HepG2 (cell line): ENCODE results near the gene SRRT. TPM values are rescaled to one million over a fixed set of nuclear protein-coding genes. Genes with fewer than 3 reads are reported as not detected.

Source experiments
- ATAC-seq: fragments of 200-7000 bp; cut with Tn5 transposase; 3 replicates; pipeline ENCODE4 v1.9.1; 2020; ENCODE audit warnings: mild to moderate bottlenecking, moderate library complexity
- BruUV-seq: library from RNA; stranded (reverse); fragments of 400-500 nt; replicated peaks from 2 replicates; lab custom pipeline; 2021; lab: Mats Ljungman, UMichigan
- CTCF ChIA-PET: fragments of 300-600 bp; formaldehyde crosslinking; extraction: SDS; loops from one replicate; lab custom pipeline; 2021; ENCODE audit warnings: low total read pairs, inconsistent platforms, low intra/inter-chr PET ratio; lab: Yijun Ruan, JAX
- POLR2A ChIA-PET: fragments of 350-600 bp; sonication (Branson Sonifier 250); formaldehyde crosslinking; loops from one replicate; lab custom pipeline; 2020; ENCODE audit warnings: antibody characterized with exemption, inconsistent platforms; lab: Yijun Ruan, JAX
- DNase-seq: peaks from one replicate; pipeline ENCODE4 v3.0.0-alpha.2; 2015; ENCODE audit warnings: low spot score
- FAIRE-seq: peaks from 3 replicates; lab custom pipeline; 2011; peaks lifted over from hg19 to GRCh38; lab: Jason Lieb, UNC
- H2AFZ ChIP-seq: one replicate; pipeline ENCODE4 v1.6.1; 2011; ENCODE audit warnings: low read length, inconsistent platforms
- H3K27ac ChIP-seq: fragments of 300-600 bp; 3 replicates; pipeline ENCODE4 v1.8.0; 2011; ENCODE audit warnings: mixed run types, mild to moderate bottlenecking, mixed read lengths, low read length, inconsistent platforms; ENCODE audit not compliant: insufficient read depth; ENCODE audit errors: extremely low read length
- H3K27me3 ChIP-seq, 2 experiments: fragments of 200-600 bp in 1 of 2; 2 replicates in 1 of 2; 3 replicates in 1 of 2; pipeline versions ENCODE4 v1.6.0 to v1.8.0; 2011; ENCODE audit warnings: low read length in 2 of 2, mild to moderate bottlenecking in 2 of 2, moderate library complexity in 2 of 2, inconsistent platforms in 1 of 2; ENCODE audit not compliant: insufficient read depth in 2 of 2, control insufficient read depth in 1 of 2
- H3K36me3 ChIP-seq, 2 experiments: fragments of 200-600 bp in 1 of 2; replicated peaks in 1 of 2; 2 replicates in 1 of 2; 3 replicates in 1 of 2; pipeline versions ENCODE4 v1.5.1 to v1.8.0; 2011; ENCODE audit warnings: low read length in 2 of 2, inconsistent platforms in 1 of 2; ENCODE audit not compliant: insufficient read depth in 2 of 2, control insufficient read depth in 1 of 2
- H3K4me1 ChIP-seq: 2 replicates; pipeline ENCODE4 v1.5.1; 2012; ENCODE audit warnings: low read length, inconsistent platforms; ENCODE audit not compliant: insufficient read depth
- H3K4me2 ChIP-seq: 2 replicates; pipeline ENCODE4 v1.6.0; 2011; ENCODE audit warnings: low read depth, low read length, inconsistent platforms
- H3K4me3 ChIP-seq, 3 experiments: fragments of 200-600 bp in 1 of 3; sonication (generic), shearing (Covaris generic) in 1 of 3; replicated peaks in 1 of 3; 2 replicates each; pipeline ENCODE4 v1.5.1; 2011 to 2016; ENCODE audit warnings: low read length in 3 of 3, inconsistent platforms in 2 of 3, low read depth in 2 of 3, mild to moderate bottlenecking in 2 of 3, control low read depth in 1 of 3, mixed read lengths in 1 of 3; ENCODE audit not compliant: insufficient read depth in 1 of 3
- H3K79me2 ChIP-seq: one replicate; pipeline ENCODE4 v1.6.1; 2011; ENCODE audit warnings: low read length, inconsistent platforms; ENCODE audit not compliant: insufficient read depth
- H3K9ac ChIP-seq: 2 replicates; pipeline ENCODE4 v1.6.0; 2011; ENCODE audit warnings: mild to moderate bottlenecking, low read depth, low read length, inconsistent platforms; ENCODE audit not compliant: insufficient read depth
- H3K9me3 ChIP-seq: 2 replicates; pipeline ENCODE4 v1.5.1; 2012; ENCODE audit warnings: mild to moderate bottlenecking, low read length
- H4K20me1 ChIP-seq: 2 replicates; pipeline ENCODE4 v1.6.0; 2011; ENCODE audit warnings: inconsistent platforms, mild to moderate bottlenecking, low read length, moderate library complexity; ENCODE audit not compliant: insufficient read depth
- AHDC1 ChIP-seq: sonication (generic); formaldehyde crosslinking; IDR thresholded peaks from 2 replicates; pipeline ENCODE4 v1.5.1; 2020; ENCODE audit warnings: mild to moderate bottlenecking, missing genetic modification reagents, borderline replicate concordance
- BRD4 ChIP-seq: sonication (generic); formaldehyde crosslinking; IDR thresholded peaks from 2 replicates; pipeline ENCODE4 v1.4.0; 2020; ENCODE audit warnings: missing genetic modification reagents
- DDIT3 ChIP-seq: sonication (generic); formaldehyde crosslinking; IDR thresholded peaks from 2 replicates; pipeline ENCODE4 v1.4.0; 2020; ENCODE audit warnings: mild to moderate bottlenecking, missing genetic modification reagents
- DZIP1 ChIP-seq: sonication (generic); formaldehyde crosslinking; IDR thresholded peaks from 2 replicates; pipeline ENCODE4 v1.5.0; 2020; ENCODE audit warnings: mild to moderate bottlenecking, missing genetic modification reagents
- MXI1 ChIP-seq: IDR thresholded peaks from 3 replicates; pipeline ENCODE4 v1.6.1; 2012; ENCODE audit warnings: low read depth, low read length, inconsistent platforms, borderline replicate concordance
- POGZ ChIP-seq: sonication (generic); formaldehyde crosslinking; IDR thresholded peaks from 2 replicates; pipeline ENCODE4 v1.4.0; 2020; ENCODE audit warnings: mild to moderate bottlenecking, missing genetic modification reagents
- PRMT3 ChIP-seq: sonication (generic); formaldehyde crosslinking; IDR thresholded peaks from 2 replicates; pipeline ENCODE4 v1.8.1; 2022; ENCODE audit warnings: low read depth, mild to moderate bottlenecking, moderate library complexity, missing genetic modification reagents, borderline replicate concordance
- PRPF4 ChIP-seq: fragments of 200-400 bp; formaldehyde crosslinking; IDR thresholded peaks from 2 replicates; pipeline ENCODE4 v1.6.1; 2016; ENCODE audit warnings: low read length, low read depth; ENCODE audit not compliant: poor library complexity, severe bottlenecking
- TFDP2 ChIP-seq: sonication (generic); formaldehyde crosslinking; IDR thresholded peaks from 2 replicates; pipeline ENCODE4 v1.4.0; 2020; ENCODE audit warnings: missing genetic modification reagents
- ZBTB42 ChIP-seq: sonication (generic); formaldehyde crosslinking; IDR thresholded peaks from 2 replicates; pipeline ENCODE4 v1.5.0; 2020; ENCODE audit warnings: mild to moderate bottlenecking, missing genetic modification reagents
- ZFX ChIP-seq: sonication (generic); formaldehyde crosslinking; IDR thresholded peaks from 2 replicates; pipeline ENCODE4 v1.4.0; 2020; ENCODE audit warnings: mild to moderate bottlenecking, low read depth, missing genetic modification reagents, moderate library complexity
- ZMYM4 ChIP-seq: sonication (generic); formaldehyde crosslinking; IDR thresholded peaks from 2 replicates; pipeline ENCODE4 v1.8.1; 2023; ENCODE audit warnings: mild to moderate bottlenecking, missing genetic modification reagents
- ZNF230 ChIP-seq: sonication (generic); formaldehyde crosslinking; IDR thresholded peaks from 2 replicates; pipeline ENCODE4 v1.4.0; 2020; ENCODE audit warnings: mild to moderate bottlenecking, missing genetic modification reagents
- ZNF724P ChIP-seq: sonication (generic); formaldehyde crosslinking; IDR thresholded peaks from 2 replicates; pipeline ENCODE4 v1.8.0; 2022; ENCODE audit warnings: missing genetic modification reagents, borderline replicate concordance
- ZNF747 ChIP-seq: sonication (generic); formaldehyde crosslinking; IDR thresholded peaks from 2 replicates; pipeline ENCODE4 v1.8.1; 2023; ENCODE audit warnings: missing genetic modification reagents, mild to moderate bottlenecking, borderline replicate concordance
- WGBS: methylation state at CpG from one replicate; pipeline ENCODE4 v1.1.6; 2017; ENCODE audit warnings: low lambda C conversion rate; 5-methylcytosine and 5-hydroxymethylcytosine counted together
- in situ Hi-C: cut with HindIII; loops from 2 replicates; pipeline ENCODE4 v1.10.0; 2017; ENCODE audit warnings: low pct_unique_long_range_greater_than_20kb; ENCODE audit not compliant: extremely low pct_ligation_motif_present
- intact Hi-C: fragments of 100-400 bp; cut with micrococcal nuclease; formaldehyde crosslinking; loops from one replicate; pipeline ENCODE4 v1.10.0; 2022; ENCODE audit not compliant: unreplicated experiment
- polyA plus RNA-seq, 8 experiments: library from polyadenylated mRNA; depleted of rRNA in 3 of 8; stranded (reverse) in 7 of 8; unstranded in 1 of 8; fragments of >200 nt; fragmentation: Illumina TruSeq in 4 of 8; extraction: Trizol in 4 of 8; gene quantifications; 2 replicates each; pipeline versions ENCODE4 v1.2.1 to v1.2.3, GENCODE V29; 2011 to 2016; ENCODE audit warnings: low read depth in 4 of 8, missing spikeins in 1 of 8, mixed read lengths in 1 of 8; ENCODE audit not compliant: insufficient read depth in 1 of 8
- total RNA-seq, 5 experiments: library from RNA; depleted of rRNA; stranded (reverse); fragments of >200 nt; fragmentation: Illumina TruSeq; extraction: Trizol; gene quantifications; 2 replicates each; pipeline ENCODE4 v1.2.3, GENCODE V29; 2016; ENCODE audit warnings: low read depth in 1 of 5

SRRT gene
- total and polyA plus RNA-seq, 2 of the 13 experiments (the other 11 are each of a cell fraction or from before 2014, with no cell fraction given): 26.2 to 106 TPM

GRCh38 chr7:100902638-100903037, 27.7 kb downstream of the SRRT start:
- BruUV-seq: no TSS peak
- peaks cover 8% of the 10 kb centered on the region for H3K4me1 ChIP-seq
- DNase-seq: no peak
- intact Hi-C loops (no loop called here), in situ Hi-C loops (no loop called here)
- no peak overlapping the region for H3K27ac ChIP-seq
- no peak for FAIRE-seq
- H3K27me3 ChIP-seq: peaks cover 0 to 3% of the 10 kb centered on the region in 2 experiments; a peak in 1 of 5 replicates
- H2AFZ ChIP-seq: no peak overlapping the region
- POLR2A ChIA-PET: no interaction called here
- no peak overlapping the region for H3K4me3 ChIP-seq
- H3K36me3 ChIP-seq: no peaks in the 10 kb centered on the region
- no peaks in the 10 kb centered on the region for H4K20me1 ChIP-seq
- 35% methylated on average over 7 of the region's 7 CpGs for WGBS
- no peaks in the 10 kb centered on the region for H3K79me2 ChIP-seq
- no peaks in the 10 kb centered on the region for H3K9me3 ChIP-seq
- no peak overlapping the region for H3K4me2 ChIP-seq
- no peak for ATAC-seq
- CTCF ChIA-PET: no interaction called here
- TF ChIP-seq PRPF4: no peak
- TF ChIP-seq TFDP2 (CRISPR knock-in tag): no peak
- TF ChIP-seq POGZ (CRISPR knock-in tag): no peak
- TF ChIP-seq ZNF747 (CRISPR knock-in tag): no peak
- no peak for TF ChIP-seq DDIT3 (CRISPR knock-in tag)
- no peak for TF ChIP-seq AHDC1 (CRISPR knock-in tag)
- no peak for TF ChIP-seq MXI1
- no peak for TF ChIP-seq PRMT3 (CRISPR knock-in tag)
- TF ChIP-seq ZMYM4 (CRISPR knock-in tag): no peak
- no peak for TF ChIP-seq ZNF724P (CRISPR knock-in tag)
- TF ChIP-seq DZIP1: no peak
- no peak for TF ChIP-seq BRD4 (CRISPR knock-in tag)
- TF ChIP-seq ZFX: no peak
- no peak for TF ChIP-seq ZNF230
- TF ChIP-seq ZBTB42 (CRISPR knock-in tag): no peak
- H3K9ac ChIP-seq: no peak overlapping the region
